ENCODE data around the gene IGF2. TPM values are rescaled to one million over a fixed set of nuclear protein-coding genes. Genes with fewer than 3 reads are reported as not detected.

The IGF2 gene
- total and polyA plus RNA-seq, 2 of the 8 experiments (the other 6 are each of a cell fraction or from before 2014, with no cell fraction given), result 0.74 to 1.5 TPM

GRCh38 chr11:2097998-2098690 is 41.0 kb downstream of the IGF2 start:
- Histone ChIP-seq H4K20me1 (replicated peaks in 1 of 2; ENCODE audit: control insufficient read depth in 1 of 2, insufficient read depth in 2 of 2, low read length in 2 of 2) (peaks cover 0 to 1% of the 10 kb centered on the region in 2 experiments), H3K27me3 (replicated peaks in 1 of 4; ENCODE audit: control insufficient read depth in 3 of 4, extremely low read depth in 1 of 4, insufficient read depth in 3 of 4, low read length in 3 of 4) (peaks cover 0 to 3% (median 0%) of the 10 kb centered on the region in 4 experiments; a peak in 1 of 7 replicates), H3K18ac (ENCODE audit: extremely low read depth, low read length) (peak overlapping the region; percentile 44; the same call in 1 of the 2 replicates), H3K36me3 (ENCODE audit: control insufficient read depth in 2 of 4, insufficient read depth in 4 of 4, low read length in 3 of 4) (no peaks in the 10 kb centered on the region), H3K9me3 (ENCODE audit: insufficient read depth in 2 of 2, low read depth in 1 of 2, low read length in 1 of 2) (no peaks in the 10 kb centered on the region; a peak in 1 of 4 replicates), H3K79me2 (ENCODE audit: control insufficient read depth in 1 of 2, insufficient read depth in 2 of 2, low read length in 2 of 2) (no peaks in the 10 kb centered on the region), H3K4ac (replicated peaks; ENCODE audit: insufficient read length, low read depth, low read length) (no peak overlapping the region), H4K5ac (ENCODE audit: insufficient read length, low read depth, low read length) (peak overlapping the region; percentile 13), H3K23me2 (ENCODE audit: low read depth, low read length) (peaks cover 5% of the 10 kb centered on the region; the same call in 1 of the 2 replicates), H2AK5ac (ENCODE audit: low read depth, low read length) (no peak overlapping the region), H2BK5ac (ENCODE audit: low read depth, low read length) (peak overlapping the region; percentile 83; the same call in 1 of the 2 replicates), H3K9ac (replicated peaks in 1 of 4; ENCODE audit: extremely low read depth in 1 of 4, low read depth in 3 of 4, low read length in 3 of 4) (no peak overlapping the region), H4K8ac (ENCODE audit: extremely low read depth, insufficient read depth, low read length) (peak overlapping the region; percentile 80; the same call in 1 of the 2 replicates), H2BK15ac (ENCODE audit: low read length) (peak overlapping the region; percentile 48), H3K56ac (replicated peaks; ENCODE audit: insufficient read length, low read depth, low read length) (no peak overlapping the region), H3K79me1 (ENCODE audit: low read depth, low read length) (no peaks in the 10 kb centered on the region), H4K91ac (replicated peaks; ENCODE audit: insufficient read length, low read length) (peak overlapping the region; percentile 97), H2BK120ac (replicated peaks; ENCODE audit: low read depth, low read length) (peak overlapping the region; percentile 84), H3K14ac (ENCODE audit: insufficient read length) (no peak overlapping the region), H2BK12ac (ENCODE audit: low read depth, low read length) (peak overlapping the region; percentile 95; the same call in 1 of the 2 replicates), H2AFZ (ENCODE audit: low read length) (no peak overlapping the region), H3K4me2 (ENCODE audit: insufficient read depth in 1 of 2, low read depth in 2 of 2, low read length in 2 of 2) (peak overlapping the region; percentile 3 to 48; a peak in 3 of 4 replicates), H2BK20ac (ENCODE audit: low read length) (0 out of 2 replicates have a peak overlapping the region, but pooled peaks have one; percentile 51), H3K27ac (ENCODE audit: low read depth, low read length) (no peak overlapping the region), H3K4me1 (replicated peaks in 1 of 4; ENCODE audit: control insufficient read depth in 3 of 4, insufficient read depth in 4 of 4, low read length in 3 of 4) (peaks cover 0 to 35% (median 23%) of the 10 kb centered on the region in 4 experiments; a peak in 6 of 7 replicates), H3K23ac (ENCODE audit: insufficient read length) (no peak overlapping the region), H3K4me3 (ENCODE audit: extremely low read depth in 1 of 4, insufficient read depth in 2 of 4, low read depth in 3 of 4, low read length in 4 of 4) (no peak overlapping the region)
- CTCF ChIA-PET (ENCODE audit: partially characterized antibody), result interaction anchor here (0.8 to 8.3 kb wide), 8 partner anchors 9 to 404 kb away, joined by 3 to 80 read pairs (median 4); no protein-coding TSS in a partner anchor
- DNase-seq (ENCODE audit: low read depth in 1 of 2, low spot score in 2 of 2), result no peak
- no peak for FAIRE-seq
- POLR2A ChIA-PET (ENCODE audit: partially characterized antibody), result no interaction called here
- TF ChIP-seq KDM1A (IDR thresholded peaks at IDR 0.05; ENCODE audit: borderline replicate concordance, low read length) (peak; percentile 42; the same call in 1 of the 2 replicates), HDAC6 (IDR thresholded peaks at IDR 0.05; ENCODE audit: low read depth, low read length) (no peak)
- WGBS, 2 experiments (ENCODE audit: extremely low coverage in 1 of 2, insufficient coverage in 1 of 2, insufficient read length in 1 of 2, insufficient replicate concordance in 2 of 2, low coverage in 1 of 2, low lambda C conversion rate in 2 of 2, missing lambda C conversion rate in 1 of 2), result 85% methylated on average over 14 of the region's 14 CpGs; no CpG with 5 or more reads in 1 of the 2 experiments

All from H1 (cell line).